Ovary (tissue), 9 donors: ENCODE data around the gene AFAP1L2. TPM values are rescaled to one million over a fixed set of nuclear protein-coding genes. Genes with fewer than 3 reads are reported as not detected.

Experiments
- DNase-seq, 5 donors: peaks; one replicate each; pipeline ENCODE4 v3.0.0-alpha.2; 2019 to 2020
- H3K27ac ChIP-seq, 2 donors: fragments of 200-600 bp; one replicate each; pipeline versions ENCODE4 v1.5.1 to v1.8.0; 2019 to 2022
- H3K27me3 ChIP-seq: fragments of 200-600 bp; one replicate; pipeline ENCODE4 v1.8.0; 2022
- H3K36me3 ChIP-seq: fragments of 200-600 bp; sonication (generic); one replicate; pipeline ENCODE4 v1.5.1; 2019
- H3K4me1 ChIP-seq: one replicate; pipeline ENCODE4 v1.8.1; 2013; ENCODE audit warnings: mild to moderate bottlenecking, moderate library complexity; ENCODE audit not compliant: insufficient read depth
- H3K4me3 ChIP-seq: fragments of 200-600 bp; sonication (generic); one replicate; pipeline ENCODE4 v1.5.1; 2017
- H3K9me3 ChIP-seq, 2 donors: fragments of 200-600 bp in 1 of 2; sonication (generic) in 1 of 2; one replicate each; pipeline versions ENCODE4 v1.5.1 to v1.8.1; 2013 to 2019; ENCODE audit warnings: mild to moderate bottlenecking in 1 of 2, moderate library complexity in 1 of 2
- EP300 ChIP-seq: sonication (generic); formaldehyde crosslinking; IDR thresholded peaks from one replicate; pipeline ENCODE4 v1.6.1; 2017; ENCODE audit warnings: antibody characterized with exemption
- POLR2A ChIP-seq: fragments of 450-650 bp; IDR thresholded peaks from one replicate; pipeline ENCODE4 v1.6.1; 2017; ENCODE audit warnings: antibody characterized with exemption, mild to moderate bottlenecking, moderate library complexity
- WGBS, 3 donors: extraction: QIAGEN DNeasy Blood & Tissue Kit in 1 of 3; methylation state at CpG; one replicate each; pipeline versions ENCODE4 v1.1.5 to v1.1.7; 2013 to 2017; 5-methylcytosine and 5-hydroxymethylcytosine counted together
- intact Hi-C, 4 donors: fragments of 100-400 bp; cut with DNase I; formaldehyde crosslinking; loops; one replicate each; pipeline versions ENCODE4 v1.11.0 to v1.15.1; 2022 to 2023
- polyA plus RNA-seq, 2 donors: library from polyadenylated mRNA; stranded (reverse); fragments of 200-250 nt in 1 of 2; fragments of 350-450 nt in 1 of 2; fragmentation: Illumina TruSeq in 1 of 2; extraction: RNeasy Lipid Tissue Mini Kit (QIAGEN cat#74804) in 1 of 2; gene quantifications; one replicate each; pipeline ENCODE4 v1.2.3, GENCODE V29; 2013 to 2014
- total RNA-seq, 7 donors: library from RNA; depleted of rRNA in 2 of 7; stranded (reverse); fragments of >200 nt in 2 of 7; fragmentation: NEBNext Ultra II Directional in 3 of 7; extraction: Animal tissue kit (Norgen Biotek cat#: 25700) in 3 of 7; gene quantifications; one replicate each; pipeline versions ENCODE4 v1.1.0 to v1.2.4, GENCODE V29; 2016 to 2023
- TF ChIP-seq, protein P1 (sequence below), 3 donors: fragments of 450-650 bp in 2 of 3; fragments of 200-600 bp in 1 of 3; IDR thresholded peaks; one replicate each; pipeline versions ENCODE4 v1.5.1 to v1.8.0; 2016 to 2022; ENCODE audit warnings: antibody characterized with exemption in 3 of 3, mild to moderate bottlenecking in 1 of 3
- donor health status: DM: no; HTN: no; CAD: no; lungs with moderate emphysema.
- donor health status: DM: no; HTN: no; CAD: no.
- donor health status: Bipolar disorder and iron deficiency.
- donor health status: DM: yes; HTN: yes; CAD: no.
- donor health status: DM: no; HTN: no; CAD: no.
- donor health status: DM: yes; HTN: yes; CAD: no.

The AFAP1L2 gene
- total and polyA plus RNA-seq, 9 donors: 9.8 to 53.7 (median 23.3) TPM

DNA sequence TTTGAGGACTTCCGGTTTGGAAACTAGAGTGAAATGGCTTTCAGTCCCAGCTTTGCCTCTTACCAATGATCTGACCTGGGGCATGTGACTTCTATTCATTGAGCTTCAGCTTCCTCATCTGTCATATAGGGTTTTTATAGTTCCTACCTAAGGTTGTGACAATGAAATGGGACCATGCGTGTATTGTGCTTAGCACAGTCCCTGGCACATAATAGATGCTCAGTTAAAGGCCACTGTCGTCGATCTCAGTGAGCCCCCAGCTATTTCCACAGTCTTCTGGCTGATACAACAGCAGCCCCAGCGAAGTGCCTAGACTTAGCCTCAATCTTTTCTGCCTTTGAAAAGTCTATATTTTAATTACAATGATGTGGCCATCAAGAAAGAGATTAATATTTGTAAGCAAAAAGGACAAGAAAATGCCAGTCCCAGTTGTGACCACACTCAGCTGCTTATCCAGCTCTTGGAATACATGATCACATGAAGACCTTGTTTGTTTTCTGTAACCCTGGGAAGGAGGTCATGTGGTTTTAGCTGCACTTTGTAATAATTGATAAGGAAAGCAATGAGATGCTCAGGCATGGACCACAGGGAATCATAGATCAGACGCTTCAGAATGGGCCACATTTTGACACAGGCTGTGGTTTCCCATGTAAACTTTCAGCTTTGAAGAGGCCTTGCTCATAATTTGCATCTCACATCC is 120.6 kb downstream of the AFAP1L2 start:
- DNase-seq: no peak
- H3K27me3 ChIP-seq: no peaks in the 10 kb centered on the region
- H3K27ac ChIP-seq: no peak overlapping the region
- no peak for TF ChIP-seq POLR2A
- TF ChIP-seq EP300: no peak
- TF ChIP-seq, protein P1, sequence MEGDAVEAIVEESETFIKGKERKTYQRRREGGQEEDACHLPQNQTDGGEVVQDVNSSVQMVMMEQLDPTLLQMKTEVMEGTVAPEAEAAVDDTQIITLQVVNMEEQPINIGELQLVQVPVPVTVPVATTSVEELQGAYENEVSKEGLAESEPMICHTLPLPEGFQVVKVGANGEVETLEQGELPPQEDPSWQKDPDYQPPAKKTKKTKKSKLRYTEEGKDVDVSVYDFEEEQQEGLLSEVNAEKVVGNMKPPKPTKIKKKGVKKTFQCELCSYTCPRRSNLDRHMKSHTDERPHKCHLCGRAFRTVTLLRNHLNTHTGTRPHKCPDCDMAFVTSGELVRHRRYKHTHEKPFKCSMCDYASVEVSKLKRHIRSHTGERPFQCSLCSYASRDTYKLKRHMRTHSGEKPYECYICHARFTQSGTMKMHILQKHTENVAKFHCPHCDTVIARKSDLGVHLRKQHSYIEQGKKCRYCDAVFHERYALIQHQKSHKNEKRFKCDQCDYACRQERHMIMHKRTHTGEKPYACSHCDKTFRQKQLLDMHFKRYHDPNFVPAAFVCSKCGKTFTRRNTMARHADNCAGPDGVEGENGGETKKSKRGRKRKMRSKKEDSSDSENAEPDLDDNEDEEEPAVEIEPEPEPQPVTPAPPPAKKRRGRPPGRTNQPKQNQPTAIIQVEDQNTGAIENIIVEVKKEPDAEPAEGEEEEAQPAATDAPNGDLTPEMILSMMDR (IDR thresholded peaks at IDR 0.05): no peak
- no peaks in the 10 kb centered on the region for H3K36me3 ChIP-seq
- 75 to 82% (median 78%) methylated on average over 6 of the region's 6 CpGs for WGBS, 3 donors
- intact Hi-C loops: no loop called here
- no peaks in the 10 kb centered on the region for H3K4me1 ChIP-seq
- no peak overlapping the region for H3K4me3 ChIP-seq
- no peaks in the 10 kb centered on the region for H3K9me3 ChIP-seq

DNA sequence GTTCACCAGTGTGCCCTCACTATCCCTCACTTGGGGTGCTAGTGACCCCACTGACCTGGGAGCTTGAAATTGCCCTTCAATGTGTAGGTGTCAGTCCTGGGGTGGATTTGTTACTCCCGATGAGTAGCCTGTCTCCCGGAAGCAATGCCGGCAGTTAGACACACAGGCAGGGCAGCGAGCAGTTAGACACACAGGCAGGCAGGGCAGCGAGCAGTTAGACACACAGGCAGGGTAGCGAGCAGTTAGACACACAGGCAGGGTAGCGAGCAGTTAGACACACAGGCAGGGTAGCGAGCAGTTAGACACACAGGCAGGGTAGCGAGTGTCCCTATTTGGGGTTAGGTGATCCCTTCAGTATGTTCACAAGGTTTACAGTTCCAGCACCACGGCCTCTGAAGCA is 121.2 kb downstream of the AFAP1L2 start:
- H3K4me3 ChIP-seq: no peak overlapping the region
- H3K27me3 ChIP-seq: no peaks in the 10 kb centered on the region
- no peak for DNase-seq
- H3K36me3 ChIP-seq: no peaks in the 10 kb centered on the region
- no peaks in the 10 kb centered on the region for H3K9me3 ChIP-seq
- H3K27ac ChIP-seq: no peak overlapping the region
- intact Hi-C loops: no loop called here
- 84 to 94% (median 88%) methylated on average over 10 of the region's 10 CpGs for WGBS, 3 donors
- no peaks in the 10 kb centered on the region for H3K4me1 ChIP-seq
- TF ChIP-seq, protein P1 (IDR thresholded peaks at IDR 0.05): no peak
- TF ChIP-seq POLR2A: no peak
- TF ChIP-seq EP300: no peak

DNA sequence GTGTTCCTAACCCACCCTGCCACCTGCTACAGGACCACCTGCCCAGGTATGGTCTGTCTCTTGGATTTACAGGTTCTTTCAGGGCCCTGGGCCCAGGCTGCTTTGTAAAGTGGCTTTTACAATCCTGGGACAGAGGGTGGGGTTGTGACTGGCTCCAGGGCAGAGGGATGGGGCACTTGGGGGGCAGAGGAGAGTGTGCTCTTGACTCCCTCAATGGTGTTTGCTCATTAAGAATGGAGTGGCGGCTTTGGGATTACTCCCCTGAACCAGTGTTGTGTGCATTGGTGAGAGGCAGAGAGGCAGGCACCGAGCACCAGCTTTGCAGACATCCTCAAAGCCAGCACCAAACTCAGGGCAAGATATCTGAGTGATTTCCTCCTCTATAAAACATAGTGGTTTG is 121.8 kb downstream of the AFAP1L2 start:
- no peak for DNase-seq
- WGBS, 3 donors: 56 to 86% (median 63%) methylated on average over 2 of the region's 2 CpGs

DNA sequence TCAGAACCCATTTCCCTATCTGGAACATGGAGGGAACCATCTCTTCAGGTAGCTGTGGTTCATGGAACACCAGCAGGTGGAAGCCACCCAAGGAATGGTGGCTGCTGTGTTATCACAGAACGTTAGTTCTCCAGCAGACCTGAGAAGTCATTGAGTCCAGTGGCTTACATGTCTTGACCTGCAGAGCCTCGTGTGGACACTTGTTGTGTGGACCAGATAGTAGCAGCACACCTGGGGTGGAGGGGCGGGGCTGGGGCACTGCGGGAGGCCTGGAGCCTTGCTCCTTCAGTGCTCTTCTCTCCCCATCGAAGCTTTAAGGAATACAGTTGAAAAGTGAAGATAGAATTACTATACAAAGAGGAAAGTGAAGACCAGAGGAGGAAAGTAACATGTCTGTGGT is 122.8 kb downstream of the AFAP1L2 start:
- no peak for TF ChIP-seq EP300
- Histone ChIP-seq H3K27ac (no peak overlapping the region), H3K36me3 (no peaks in the 10 kb centered on the region), H3K4me3 (no peak overlapping the region), H3K4me1 (no peaks in the 10 kb centered on the region), H3K9me3 (no peaks in the 10 kb centered on the region), H3K27me3 (no peaks in the 10 kb centered on the region)
- no peak for DNase-seq
- WGBS, 3 donors: 60 to 73% (median 69%) methylated on average over 5 of the region's 5 CpGs
- intact Hi-C loops: no loop called here

More for the DNA sequence above, 121.8 kb downstream of the AFAP1L2 start:
- Histone ChIP-seq H3K9me3 (no peaks in the 10 kb centered on the region), H3K27ac (no peak overlapping the region), H3K36me3 (no peaks in the 10 kb centered on the region), H3K4me1 (no peaks in the 10 kb centered on the region), H3K4me3 (no peak overlapping the region), H3K27me3 (no peaks in the 10 kb centered on the region)
- no peak for TF ChIP-seq POLR2A
- TF ChIP-seq, protein P1 (IDR thresholded peaks at IDR 0.05): no peak
- TF ChIP-seq EP300: no peak
- intact Hi-C loops: no loop called here

DNA sequence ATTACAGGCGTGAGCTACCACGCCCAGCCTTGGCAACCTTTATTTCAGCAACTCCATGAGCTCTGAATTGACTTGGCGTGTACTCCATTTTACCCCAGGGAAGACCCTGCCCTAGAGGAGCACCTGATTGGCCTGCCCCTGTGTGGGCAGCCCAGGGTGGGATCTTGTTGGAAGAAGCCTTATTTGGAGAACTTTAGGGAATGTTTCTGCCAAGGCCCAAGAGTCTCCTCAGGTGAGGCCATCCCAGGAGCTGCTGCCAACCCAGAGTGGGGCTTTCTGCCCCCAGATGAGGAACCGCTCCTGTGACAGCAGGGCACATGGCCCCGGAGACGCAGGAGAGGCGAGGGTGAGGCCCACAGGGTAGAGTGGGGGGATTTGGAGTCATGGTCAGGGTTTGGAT is 123.3 kb downstream of the AFAP1L2 start:
- TF ChIP-seq POLR2A: no peak
- TF ChIP-seq EP300: no peak
- TF ChIP-seq, protein P1 (IDR thresholded peaks at IDR 0.05): no peak
- Histone ChIP-seq H3K27ac (no peak overlapping the region), H3K36me3 (no peaks in the 10 kb centered on the region), H3K27me3 (no peaks in the 10 kb centered on the region), H3K4me1 (no peaks in the 10 kb centered on the region), H3K4me3 (no peak overlapping the region), H3K9me3 (no peaks in the 10 kb centered on the region)
- 61 to 72% (median 70%) methylated on average over 7 of the region's 7 CpGs for WGBS, 3 donors
- no peak for DNase-seq
- intact Hi-C loops: no loop called here
